Immature natural killer cell (primary cell): ENCODE data around the gene MDFIC. TPM values are rescaled to one million over a fixed set of nuclear protein-coding genes. Genes with fewer than 3 reads are reported as not detected.

Experiments used
- DNase-seq, 3 donors: peaks; one replicate each; pipeline ENCODE4 v3.0.0; 2022; ENCODE audit warnings: mixed read lengths in 1 of 3
- H3K27ac Mint-ChIP-seq, 6 donors: one replicate each; pipeline ENCODE4 v1.8.0; 2020; ENCODE audit warnings: mixed read lengths in 6 of 6, mild to moderate bottlenecking in 5 of 6, inconsistent platforms in 4 of 6, moderate library complexity in 3 of 6
- H3K27me3 Mint-ChIP-seq, 3 donors: one replicate each; pipeline ENCODE4 v1.8.0; 2020 to 2021; ENCODE audit warnings: low read depth in 3 of 3, mild to moderate bottlenecking in 3 of 3, mixed read lengths in 3 of 3, moderate library complexity in 3 of 3, inconsistent platforms in 1 of 3
- H3K36me3 Mint-ChIP-seq, 3 donors: one replicate each; pipeline ENCODE4 v1.8.0; 2020; ENCODE audit warnings: mixed read lengths in 3 of 3, inconsistent platforms in 2 of 3, mild to moderate bottlenecking in 2 of 3
- H3K4me1 Mint-ChIP-seq, 2 donors: one replicate each; pipeline ENCODE4 v1.8.0; 2020; ENCODE audit warnings: inconsistent platforms in 2 of 2, mild to moderate bottlenecking in 2 of 2, mixed read lengths in 2 of 2, moderate library complexity in 1 of 2
- H3K4me3 Mint-ChIP-seq, 5 donors: one replicate each; pipeline ENCODE4 v1.8.0; 2020; ENCODE audit warnings: mild to moderate bottlenecking in 5 of 5, mixed read lengths in 5 of 5, inconsistent platforms in 3 of 5, moderate library complexity in 3 of 5
- H3K9me3 Mint-ChIP-seq, 6 donors: one replicate each; pipeline ENCODE4 v1.8.0; 2020; ENCODE audit warnings: mild to moderate bottlenecking in 6 of 6, mixed read lengths in 6 of 6, inconsistent platforms in 4 of 6, moderate library complexity in 3 of 6
- polyA plus RNA-seq, 3 donors: library from polyadenylated mRNA; unstranded; fragments of 300-500 nt; fragmentation: Illumina TruSeq; gene quantifications; one replicate each; pipeline ENCODE4 v1.2.3, GENCODE V29; 2021

Gene MDFIC
- polyA plus RNA-seq, 3 donors from 2014 or later = 20.3 to 40.5 (median 26.8) TPM

GRCh38 chr7:115019882-115020605, 98.2 kb downstream of the MDFIC start:
- Mint-ChIP-seq H3K27me3 (peaks cover 0 to 1% (median 0%) of the 10 kb centered on the region in 3 donors), H3K4me3 (no peak overlapping the region), H3K9me3 (no peaks in the 10 kb centered on the region), H3K4me1 (peaks cover 20 to 37% of the 10 kb centered on the region in 2 donors), H3K27ac (no peak overlapping the region), H3K36me3 (peaks cover 13 to 20% (median 14%) of the 10 kb centered on the region in 3 donors)
- no peak for DNase-seq

- Mint-ChIP-seq H3K4me1 (peaks cover 12 to 27% of the 10 kb centered on the region in 2 donors), H3K27me3 (peaks cover 0 to 1% (median 0%) of the 10 kb centered on the region in 3 donors), H3K4me3 (no peak overlapping the region), H3K27ac (no peak overlapping the region), H3K36me3 (no peaks in the 10 kb centered on the region), H3K9me3 (no peaks in the 10 kb centered on the region)
- DNase-seq = no peak
Measured at GRCh38 chr7:115023219-115023618, 101.3 kb downstream of the MDFIC start.

- H3K4me3 Mint-ChIP-seq = no peak overlapping the region
- H3K4me1 Mint-ChIP-seq = peaks cover 12 to 27% of the 10 kb centered on the region in 2 donors
- no peaks in the 10 kb centered on the region for H3K9me3 Mint-ChIP-seq
- no peak overlapping the region for H3K27ac Mint-ChIP-seq
- no peaks in the 10 kb centered on the region for H3K36me3 Mint-ChIP-seq
- peaks cover 0 to 1% (median 0%) of the 10 kb centered on the region in 3 donors for H3K27me3 Mint-ChIP-seq
- DNase-seq = no peak
Measured at GRCh38 chr7:115024276-115024675, 102.4 kb downstream of the MDFIC start.

GRCh38 chr7:115032715-115033703, 111.1 kb downstream of the MDFIC start:
- DNase-seq = no peak
- Mint-ChIP-seq H3K36me3 (peaks cover 0 to 8% (median 0%) of the 10 kb centered on the region in 3 donors), H3K27me3 (peaks cover 0 to 1% (median 0%) of the 10 kb centered on the region in 3 donors), H3K4me1 (peaks cover 3 to 8% of the 10 kb centered on the region in 2 donors), H3K4me3 (no peak overlapping the region), H3K27ac (no peak overlapping the region), H3K9me3 (no peaks in the 10 kb centered on the region)

- Mint-ChIP-seq H3K27me3 (peaks cover 0 to 1% (median 0%) of the 10 kb centered on the region in 3 donors), H3K36me3 (peaks cover 0 to 8% (median 0%) of the 10 kb centered on the region in 3 donors), H3K9me3 (no peaks in the 10 kb centered on the region), H3K27ac (no peak overlapping the region), H3K4me3 (no peak overlapping the region), H3K4me1 (peaks cover 3 to 8% of the 10 kb centered on the region in 2 donors)
- DNase-seq = no peak
Measured at GRCh38 chr7:115033917-115034459, 112.1 kb downstream of the MDFIC start.

- no peaks in the 10 kb centered on the region for H3K9me3 Mint-ChIP-seq
- H3K36me3 Mint-ChIP-seq = peaks cover 0 to 8% (median 0%) of the 10 kb centered on the region in 3 donors
- H3K27ac Mint-ChIP-seq = no peak overlapping the region
- peaks cover 3 to 8% of the 10 kb centered on the region in 2 donors for H3K4me1 Mint-ChIP-seq
- H3K4me3 Mint-ChIP-seq = no peak overlapping the region
- peaks cover 0 to 1% (median 0%) of the 10 kb centered on the region in 3 donors for H3K27me3 Mint-ChIP-seq
- no peak for DNase-seq
Measured at GRCh38 chr7:115034515-115034914, 112.6 kb downstream of the MDFIC start.

GRCh38 chr7:115037128-115037802, 115.4 kb downstream of the MDFIC start:
- Mint-ChIP-seq H3K9me3 (no peaks in the 10 kb centered on the region), H3K4me3 (no peak overlapping the region), H3K27ac (no peak overlapping the region), H3K4me1 (peaks cover 3 to 8% of the 10 kb centered on the region in 2 donors), H3K27me3 (peaks cover 0 to 1% (median 0%) of the 10 kb centered on the region in 3 donors), H3K36me3 (peaks cover 0 to 8% (median 0%) of the 10 kb centered on the region in 3 donors)
- no peak for DNase-seq

GRCh38 chr7:115038158-115038557, 116.3 kb downstream of the MDFIC start:
- Mint-ChIP-seq H3K4me1 (peaks cover 3 to 8% of the 10 kb centered on the region in 2 donors), H3K36me3 (peaks cover 0 to 8% (median 0%) of the 10 kb centered on the region in 3 donors)

GRCh38 chr7:115040057-115040456, 118.2 kb downstream of the MDFIC start:
- no peak for DNase-seq
- Mint-ChIP-seq H3K4me1 (peaks cover 3 to 8% of the 10 kb centered on the region in 2 donors), H3K36me3 (peaks cover 0 to 8% (median 0%) of the 10 kb centered on the region in 3 donors), H3K9me3 (no peaks in the 10 kb centered on the region), H3K4me3 (no peak overlapping the region), H3K27ac (no peak overlapping the region), H3K27me3 (peaks cover 0 to 3% (median 1%) of the 10 kb centered on the region in 3 donors)

More at GRCh38 chr7:115038158-115038557, 116.3 kb downstream of the MDFIC start:
- Mint-ChIP-seq H3K27me3 (peaks cover 0 to 1% (median 0%) of the 10 kb centered on the region in 3 donors), H3K9me3 (no peaks in the 10 kb centered on the region), H3K27ac (no peak overlapping the region), H3K4me3 (no peak overlapping the region)
- no peak for DNase-seq

- peaks cover 0 to 8% (median 0%) of the 10 kb centered on the region in 3 donors for H3K36me3 Mint-ChIP-seq
- no peak overlapping the region for H3K27ac Mint-ChIP-seq
- DNase-seq = no peak
- no peaks in the 10 kb centered on the region for H3K9me3 Mint-ChIP-seq
- peaks cover 0 to 3% (median 1%) of the 10 kb centered on the region in 3 donors for H3K27me3 Mint-ChIP-seq
- H3K4me1 Mint-ChIP-seq = peaks cover 3 to 8% of the 10 kb centered on the region in 2 donors
- no peak overlapping the region for H3K4me3 Mint-ChIP-seq
Measured at GRCh38 chr7:115040495-115040894, 118.6 kb downstream of the MDFIC start.

- DNase-seq = no peak
- H3K27me3 Mint-ChIP-seq = peaks cover 0 to 4% (median 3%) of the 10 kb centered on the region in 3 donors
- no peak overlapping the region for H3K27ac Mint-ChIP-seq
- H3K4me1 Mint-ChIP-seq = no peaks in the 10 kb centered on the region
- no peak overlapping the region for H3K4me3 Mint-ChIP-seq
- peaks cover 0 to 3% (median 0%) of the 10 kb centered on the region in 3 donors for H3K36me3 Mint-ChIP-seq
- H3K9me3 Mint-ChIP-seq = no peaks in the 10 kb centered on the region
Measured at GRCh38 chr7:115042596-115042995, 120.7 kb downstream of the MDFIC start.

- Mint-ChIP-seq H3K36me3 (no peaks in the 10 kb centered on the region), H3K4me1 (no peaks in the 10 kb centered on the region), H3K27me3 (peaks cover 0 to 4% (median 3%) of the 10 kb centered on the region in 3 donors), H3K4me3 (no peak overlapping the region), H3K9me3 (no peaks in the 10 kb centered on the region), H3K27ac (no peak overlapping the region)
- no peak for DNase-seq
Measured at GRCh38 chr7:115043605-115044004, 121.7 kb downstream of the MDFIC start.

GRCh38 chr7:115044224-115044623, 122.3 kb downstream of the MDFIC start:
- Mint-ChIP-seq H3K9me3 (no peaks in the 10 kb centered on the region), H3K27ac (no peak overlapping the region), H3K27me3 (peaks cover 0 to 4% (median 3%) of the 10 kb centered on the region in 3 donors), H3K36me3 (no peaks in the 10 kb centered on the region), H3K4me3 (no peak overlapping the region), H3K4me1 (no peaks in the 10 kb centered on the region)
- DNase-seq = no peak
